ENCODE measurements around the gene JADE2.

- TF ChIP-seq ZFP3 (CRISPR knock-in tag; IDR thresholded peaks at IDR 0.05) (no peak), CSRNP3 (CRISPR knock-in tag; IDR thresholded peaks at IDR 0.05) (no peak), PPARA (CRISPR knock-in tag; IDR thresholded peaks at IDR 0.05; ENCODE audit: borderline replicate concordance) (no peak), SNAI2 (CRISPR knock-in tag; IDR thresholded peaks at IDR 0.05) (no peak), GLIS3 (CRISPR knock-in tag; IDR thresholded peaks at IDR 0.05) (no peak), ZNF565 (CRISPR knock-in tag; conservative IDR thresholded peaks at IDR 0.05; ENCODE audit: low read depth) (no peak), ZNF70 (CRISPR knock-in tag; IDR thresholded peaks at IDR 0.05) (no peak), OSR1 (CRISPR knock-in tag; IDR thresholded peaks at IDR 0.05) (no peak)
- TF ChIP-seq, protein P1, sequence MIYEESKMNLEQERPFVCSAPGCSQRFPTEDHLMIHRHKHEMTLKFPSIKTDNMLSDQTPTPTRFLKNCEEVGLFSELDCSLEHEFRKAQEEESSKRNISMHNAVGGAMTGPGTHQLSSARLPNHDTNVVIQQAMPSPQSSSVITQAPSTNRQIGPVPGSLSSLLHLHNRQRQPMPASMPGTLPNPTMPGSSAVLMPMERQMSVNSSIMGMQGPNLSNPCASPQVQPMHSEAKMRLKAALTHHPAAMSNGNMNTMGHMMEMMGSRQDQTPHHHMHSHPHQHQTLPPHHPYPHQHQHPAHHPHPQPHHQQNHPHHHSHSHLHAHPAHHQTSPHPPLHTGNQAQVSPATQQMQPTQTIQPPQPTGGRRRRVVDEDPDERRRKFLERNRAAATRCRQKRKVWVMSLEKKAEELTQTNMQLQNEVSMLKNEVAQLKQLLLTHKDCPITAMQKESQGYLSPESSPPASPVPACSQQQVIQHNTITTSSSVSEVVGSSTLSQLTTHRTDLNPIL (CRISPR knock-in tag; IDR thresholded peaks at IDR 0.05; ENCODE audit: low read depth) = no peak
These were observed 45.6 kb upstream of the JADE2 start for GRCh38 chr5:134479839-134480238.

All from SK-N-SH treated with all-trans-retinoic acid at 6 μM for 48 hours (cell line).